ENCODE results near the gene GAS6.
"Not testable (repeated sequence)": the region's sequence is repeated elsewhere in the genome, so short reads cannot be mapped to it uniquely, and the experiment has no call there.

The GAS6 gene

DNA sequence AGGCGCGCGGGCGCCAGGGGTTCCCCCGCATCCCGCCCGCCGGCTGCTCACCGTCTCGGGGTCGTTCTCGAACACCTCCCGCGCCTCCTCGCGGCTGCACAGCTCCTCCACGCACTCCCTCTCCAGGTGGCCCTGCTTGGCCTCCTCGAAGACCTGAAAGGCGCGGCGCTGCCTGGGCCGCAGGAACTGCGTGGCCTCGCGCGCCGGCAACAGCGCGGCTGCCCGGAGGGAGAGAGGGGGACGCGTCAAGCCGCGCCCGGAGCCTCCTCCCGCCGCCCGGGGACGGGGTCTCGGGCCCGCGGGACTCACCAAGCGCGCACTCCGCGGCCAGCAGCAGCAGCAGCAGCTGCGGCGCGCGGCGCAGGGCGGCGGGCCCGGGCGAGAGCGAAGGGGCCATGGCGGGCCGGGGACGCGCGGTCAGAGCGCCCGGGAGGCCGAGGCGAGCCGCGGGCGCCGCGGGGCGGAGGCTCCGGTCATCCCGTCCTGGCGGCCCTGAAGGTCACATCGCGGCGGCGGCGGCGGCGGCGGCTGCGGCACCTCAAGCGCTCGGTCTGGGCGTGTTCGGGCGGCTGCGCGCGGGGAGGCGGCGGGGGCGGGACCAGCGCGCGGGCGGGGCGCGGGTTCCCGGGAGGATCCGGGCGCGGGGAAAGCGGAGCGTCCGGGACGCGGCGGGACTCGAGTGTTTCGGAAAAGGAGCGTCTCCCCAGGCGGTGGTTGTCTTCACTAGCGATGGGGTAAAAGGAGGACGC, at the start of gene GAS6:
GAS6 (minus strand) TSS at position 553 of the 749 bp plus-strand sequence; CDS start at position 397, 156 bp downstream.
- no peak for TF ChIP-seq Cebpa-rat (IDR thresholded peaks at IDR 0.05)
- Histone ChIP-seq H3K27ac (peak within 1 kb of the TSS in 7 of 11 experiments; percentile 26 to 80 (median 63); a peak in 12 of 22 replicates), H3K9ac (peak within 1 kb of the TSS; percentile 24 to 83 (median 72)), H3K27me3 (peaks cover 23 to 73% (median 63%) of the 10 kb centered on the region in 11 experiments), H3K4me2 (peak within 1 kb of the TSS; percentile 98 to 100 (median 98)), H3K9me3 (replicated peaks in 1 of 11) (peaks cover 9 to 24% (median 11%) of the 10 kb centered on the region in 11 experiments; a peak in 21 of 22 replicates), H3K4me1 (peaks cover 22 to 41% (median 38%) of the 10 kb centered on the region in 10 experiments; a peak in 19 of 20 replicates), H3K36me3 (peaks cover 0 to 7% (median 0%) of the 10 kb centered on the region in 11 experiments; a peak in 1 of 22 replicates), H3K4me3 (peak within 1 kb of the TSS; percentile 58 to 84 (median 68)), H4K20me1 (peaks cover 0 to 44% (median 22%) of the 10 kb centered on the region in 11 experiments; a peak in 15 of 22 replicates)

DNA sequence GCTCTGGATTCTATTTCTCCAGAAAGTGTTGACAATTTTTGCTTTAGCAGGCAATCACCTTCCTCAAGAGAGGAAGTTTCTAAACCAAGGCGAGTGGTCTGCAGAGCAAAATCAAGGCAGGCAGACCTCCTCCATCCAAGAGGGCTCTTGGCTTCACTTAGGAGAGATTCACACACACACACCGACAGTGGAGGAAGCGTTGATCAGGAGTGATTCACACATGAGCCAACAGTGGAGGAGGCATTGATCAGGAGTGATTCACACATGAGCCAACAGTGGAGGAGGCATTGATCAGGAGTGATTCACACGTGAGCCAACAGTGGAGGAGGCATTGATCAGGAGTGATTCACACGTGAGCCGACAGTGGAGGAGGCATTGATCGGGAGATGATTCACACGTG, 49.5 kb upstream of the GAS6 start:
- H3K4me3 ChIP-seq, H3K36me3 ChIP-seq, H4K20me1 ChIP-seq, H3K9ac ChIP-seq: not testable (repeated sequence)
- Histone ChIP-seq H3K27me3 (peaks cover 0 to 15% (median 0%) of the 10 kb centered on the region in 11 experiments; a peak in 6 of 22 replicates), H3K9me3 (replicated peaks in 1 of 11) (peaks cover 17 to 46% (median 30%) of the 10 kb centered on the region in 11 experiments; a peak in 20 of 22 replicates), H3K27ac (peak overlapping the region in 1 of 11 experiments; percentile 46; a peak in 1 of 22 replicates), H3K4me1 (peaks cover 22 to 56% (median 37%) of the 10 kb centered on the region in 10 experiments), H3K4me2 (peak overlapping the region; percentile 7 to 77 (median 65); a peak in 20 of 22 replicates)

DNA sequence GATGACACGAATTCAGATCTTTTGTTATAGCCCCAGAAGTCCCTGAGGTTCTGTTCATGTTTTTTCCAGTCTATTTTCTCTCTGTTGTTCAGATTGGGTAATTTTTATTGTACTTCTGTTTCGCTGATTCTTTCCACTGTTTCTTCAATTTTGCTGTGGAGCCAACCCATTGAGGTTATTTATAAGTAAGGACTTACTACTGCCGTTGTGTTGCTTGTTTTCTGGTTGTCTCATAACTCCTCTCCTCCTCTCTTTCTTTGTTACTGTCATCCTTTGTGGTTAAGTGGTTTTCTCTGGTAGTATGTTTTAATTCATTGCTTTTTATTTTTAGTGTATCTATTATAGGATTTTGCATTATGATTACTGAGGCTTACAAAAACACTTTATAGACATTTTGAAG, 48.7 kb upstream of the GAS6 start:
- peaks cover 30 to 59% (median 44%) of the 10 kb centered on the region in 10 experiments for H3K4me1 ChIP-seq
- peaks cover 0 to 15% (median 0%) of the 10 kb centered on the region in 11 experiments; a peak in 9 of 22 replicates for H3K27me3 ChIP-seq
- TF ChIP-seq Cebpa-rat (IDR thresholded peaks at IDR 0.05), result no peak
- peak overlapping the region in 1 of 11 experiments; percentile 2; a peak in 2 of 22 replicates for H3K9ac ChIP-seq
- peaks cover 0 to 8% (median 0%) of the 10 kb centered on the region in 11 experiments; a peak in 2 of 22 replicates for H4K20me1 ChIP-seq
- peak overlapping the region; percentile 27 to 77 (median 51); a peak in 21 of 22 replicates for H3K4me2 ChIP-seq
- H3K36me3 ChIP-seq, result no peaks in the 10 kb centered on the region
- H3K27ac ChIP-seq, result peak overlapping the region in 3 of 11 experiments; percentile 30 to 56 (median 38); a peak in 5 of 22 replicates
- peak overlapping the region in 1 of 10 experiments; percentile 19; a peak in 1 of 20 replicates for H3K4me3 ChIP-seq
- peaks cover 17 to 46% (median 30%) of the 10 kb centered on the region in 11 experiments; a peak in 20 of 22 replicates for H3K9me3 ChIP-seq (replicated peaks in 1 of 11)

DNA sequence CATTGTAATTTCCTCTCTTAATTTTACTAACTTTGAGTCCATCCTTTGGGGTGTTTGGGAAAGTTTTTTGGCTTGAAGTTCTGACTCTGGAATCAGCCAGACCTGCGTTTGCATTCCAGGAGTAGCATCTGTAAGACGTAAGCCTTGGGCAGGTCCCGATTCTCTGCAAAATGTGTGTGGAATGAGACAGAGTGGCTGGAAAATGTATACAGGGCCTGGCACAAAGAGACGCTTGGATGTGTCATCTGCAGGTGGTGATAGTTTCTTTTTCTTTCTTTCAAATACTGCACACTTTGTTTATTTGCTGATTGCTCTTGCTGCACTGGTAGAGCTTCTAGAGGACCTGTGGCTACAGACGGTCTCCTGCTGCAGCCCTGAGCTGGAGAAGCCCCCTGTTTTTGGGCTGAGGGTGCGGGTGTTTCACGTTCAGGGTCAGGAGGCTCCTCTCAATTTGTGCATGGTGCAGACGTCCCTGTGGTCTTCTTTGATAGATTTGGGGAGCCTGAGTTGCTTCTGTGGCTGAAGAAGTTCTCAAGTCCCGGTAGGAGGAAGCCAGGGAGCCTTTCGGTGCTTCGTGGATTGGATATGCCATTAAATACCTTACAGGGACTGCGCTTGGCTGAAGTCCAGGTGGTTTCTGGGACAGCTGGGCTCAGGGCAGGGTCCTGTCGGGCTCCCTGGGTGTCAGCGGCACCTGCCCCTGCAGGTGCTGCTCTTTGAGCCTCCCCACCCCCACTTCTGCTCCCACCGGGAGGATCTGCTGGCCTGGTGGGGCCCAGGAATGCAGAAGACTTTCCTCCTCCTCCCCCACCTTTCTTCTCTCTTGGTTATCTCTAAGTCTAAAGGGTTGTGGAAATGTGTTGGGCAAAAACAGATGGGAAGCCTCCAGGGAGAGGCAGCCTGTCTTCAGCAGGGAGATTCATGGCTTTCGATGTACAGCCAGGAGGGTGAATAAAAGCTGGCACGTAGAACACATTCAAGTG, 44.0 kb upstream of the GAS6 start:
- peak overlapping the region; percentile 64 to 94 (median 82) for H3K4me2 ChIP-seq
- no peak overlapping the region; a peak in 1 of 20 replicates for H3K4me3 ChIP-seq
- peaks cover 24 to 38% (median 29%) of the 10 kb centered on the region in 10 experiments for H3K4me1 ChIP-seq
- no peaks in the 10 kb centered on the region for H3K36me3 ChIP-seq
- peaks cover 6 to 27% (median 17%) of the 10 kb centered on the region in 11 experiments; a peak in 15 of 22 replicates for H3K9me3 ChIP-seq (replicated peaks in 1 of 11)
- peaks cover 0 to 8% (median 0%) of the 10 kb centered on the region in 11 experiments; a peak in 3 of 22 replicates for H4K20me1 ChIP-seq
- peaks cover 0 to 10% (median 0%) of the 10 kb centered on the region in 11 experiments; a peak in 5 of 22 replicates for H3K27me3 ChIP-seq
- TF ChIP-seq Cebpa-rat (IDR thresholded peaks at IDR 0.05), result no peak
- no peak overlapping the region for H3K9ac ChIP-seq
- 0 out of 22 replicates have a peak overlapping the region, but pooled peaks of 1 of the 11 experiments have one; percentile 7 for H3K27ac ChIP-seq

DNA sequence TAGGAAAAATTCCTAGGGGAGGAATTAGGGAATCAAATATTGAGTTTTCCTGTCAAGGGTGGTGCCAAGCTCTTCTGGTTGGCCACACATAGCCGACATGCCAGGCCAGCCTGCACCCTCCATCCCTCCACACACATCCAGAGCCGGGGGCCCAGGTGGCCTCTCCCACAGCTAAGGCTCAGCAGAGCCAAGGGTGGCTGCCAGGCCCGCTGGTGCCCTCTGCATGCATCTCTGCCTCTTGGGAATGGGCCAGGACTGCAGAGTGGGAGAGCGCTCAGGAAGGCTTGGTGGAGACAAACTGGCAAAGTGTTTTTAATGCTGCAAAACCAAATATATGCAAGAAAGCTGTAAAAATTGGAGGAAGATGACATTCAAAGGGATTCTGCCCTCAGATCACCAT, 42.7 kb upstream of the GAS6 start:
- H3K9me3 ChIP-seq (replicated peaks in 1 of 11), result peaks cover 6 to 15% (median 13%) of the 10 kb centered on the region in 11 experiments; a peak in 15 of 22 replicates
- TF ChIP-seq Cebpa-rat (IDR thresholded peaks at IDR 0.05), result no peak
- peaks cover 15 to 28% (median 19%) of the 10 kb centered on the region in 10 experiments for H3K4me1 ChIP-seq
- no peak overlapping the region for H3K27ac ChIP-seq
- peaks cover 0 to 10% (median 0%) of the 10 kb centered on the region in 11 experiments; a peak in 5 of 22 replicates for H3K27me3 ChIP-seq
- 0 out of 22 replicates have a peak overlapping the region, but pooled peaks of 1 of the 11 experiments have one; percentile 16 for H3K4me2 ChIP-seq
- no peak overlapping the region for H3K9ac ChIP-seq
- no peak overlapping the region for H3K4me3 ChIP-seq
- H4K20me1 ChIP-seq, result peaks cover 0 to 8% (median 0%) of the 10 kb centered on the region in 11 experiments; a peak in 3 of 22 replicates
- H3K36me3 ChIP-seq, result no peaks in the 10 kb centered on the region

DNA sequence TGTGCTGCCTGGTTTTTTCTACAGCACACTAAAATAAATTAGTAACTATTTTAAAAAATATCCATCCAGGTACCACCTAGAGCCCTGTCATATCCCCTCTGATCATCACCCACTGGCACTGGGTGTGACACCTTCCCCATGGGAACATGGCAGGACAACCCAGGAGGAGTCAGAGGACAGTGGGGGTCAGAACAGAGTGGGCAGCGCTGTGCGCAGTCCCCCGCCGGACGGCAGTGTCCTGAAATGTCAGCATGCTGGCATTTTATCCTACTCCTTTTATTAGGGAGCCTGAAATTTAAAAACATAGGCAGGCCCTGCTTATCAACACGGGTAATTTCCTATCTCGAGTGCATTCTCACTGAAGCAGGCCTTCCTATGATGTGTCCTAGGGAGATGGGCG, 42.1 kb upstream of the GAS6 start:
- Histone ChIP-seq H3K9ac (no peak overlapping the region), H3K27me3 (peaks cover 0 to 10% (median 0%) of the 10 kb centered on the region in 11 experiments; a peak in 5 of 22 replicates), H3K27ac (no peak overlapping the region), H3K9me3 (replicated peaks in 1 of 11) (peaks cover 2 to 9% (median 7%) of the 10 kb centered on the region in 11 experiments; a peak in 14 of 22 replicates), H4K20me1 (peaks cover 0 to 8% (median 0%) of the 10 kb centered on the region in 11 experiments; a peak in 3 of 22 replicates), H3K4me1 (peaks cover 15 to 28% (median 19%) of the 10 kb centered on the region in 10 experiments), H3K36me3 (no peaks in the 10 kb centered on the region), H3K4me2 (no peak overlapping the region), H3K4me3 (no peak overlapping the region)
- no peak for TF ChIP-seq Cebpa-rat (IDR thresholded peaks at IDR 0.05)

DNA sequence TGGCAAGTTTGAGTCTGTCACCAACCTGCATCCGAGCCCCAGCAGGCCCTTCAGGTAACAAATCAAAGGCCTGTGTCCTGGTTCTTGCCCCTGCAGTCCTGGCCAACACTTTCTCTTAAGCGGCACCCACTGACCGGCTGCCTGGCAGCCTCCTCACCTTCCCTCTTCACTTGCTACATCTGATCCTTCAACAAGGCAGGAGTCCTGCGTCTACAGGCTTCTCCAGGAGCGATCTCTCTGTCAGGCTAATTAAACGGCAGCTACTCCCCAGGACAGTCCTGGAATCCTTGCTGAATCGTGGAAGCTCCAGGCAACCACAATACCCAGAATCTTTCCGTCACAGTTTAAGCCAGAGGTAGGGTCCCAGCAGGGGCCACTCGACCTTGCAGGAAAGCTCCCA, 41.1 kb upstream of the GAS6 start:
- Histone ChIP-seq H3K4me2 (no peak overlapping the region), H3K9me3 (replicated peaks in 1 of 11) (0 out of 22 replicates have a peak, but pooled peaks cover 0 to under 1% (median 0%) of the 10 kb centered on the region in 11 experiments), H4K20me1 (peaks cover 0 to 8% (median 0%) of the 10 kb centered on the region in 11 experiments; a peak in 3 of 22 replicates), H3K4me1 (peaks cover 15 to 28% (median 19%) of the 10 kb centered on the region in 10 experiments), H3K27me3 (peaks cover 0 to 10% (median 0%) of the 10 kb centered on the region in 11 experiments; a peak in 5 of 22 replicates), H3K36me3 (no peaks in the 10 kb centered on the region), H3K27ac (no peak overlapping the region), H3K9ac (no peak overlapping the region), H3K4me3 (no peak overlapping the region)
- TF ChIP-seq Cebpa-rat (IDR thresholded peaks at IDR 0.05), result no peak

DNA sequence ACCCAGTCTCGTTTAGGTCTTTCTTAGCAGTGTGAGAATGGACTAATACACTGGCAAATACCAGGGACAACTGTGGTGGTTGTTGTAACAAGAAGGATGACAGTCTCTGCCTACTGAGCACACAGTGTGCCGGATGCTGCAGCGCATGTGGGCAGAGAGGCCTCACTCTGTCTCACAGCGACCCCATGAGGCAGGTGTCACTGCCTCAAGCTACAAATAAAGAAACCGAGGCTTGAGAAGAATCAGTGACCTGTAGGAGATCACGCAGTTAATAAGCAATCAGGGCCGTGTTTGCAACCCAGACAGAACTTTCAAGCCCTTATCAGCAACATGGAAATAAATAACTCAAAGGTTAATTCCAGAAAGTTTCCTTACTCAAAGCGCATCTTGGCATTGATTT, 40.5 kb upstream of the GAS6 start:
- H3K4me1 ChIP-seq, result peaks cover 15 to 27% (median 19%) of the 10 kb centered on the region in 10 experiments
- no peak overlapping the region for H3K9ac ChIP-seq
- no peak overlapping the region for H3K27ac ChIP-seq
- no peak overlapping the region for H3K4me3 ChIP-seq
- peaks cover 0 to 10% (median 0%) of the 10 kb centered on the region in 11 experiments; a peak in 5 of 22 replicates for H3K27me3 ChIP-seq
- no peak overlapping the region for H3K4me2 ChIP-seq
- no peaks in the 10 kb centered on the region for H3K36me3 ChIP-seq
- H3K9me3 ChIP-seq (replicated peaks in 1 of 11), result no peaks in the 10 kb centered on the region
- peaks cover 0 to 8% (median 0%) of the 10 kb centered on the region in 11 experiments; a peak in 3 of 22 replicates for H4K20me1 ChIP-seq
- TF ChIP-seq Cebpa-rat (IDR thresholded peaks at IDR 0.05), result no peak
